Measurements from ENCODE around the gene C1QL2. TPM values are rescaled to one million over a fixed set of nuclear protein-coding genes. Genes with fewer than 3 reads are reported as not detected.

Gene C1QL2
- total RNA-seq, 3 donors from 2014 or later (not counting 1 experiment from before 2014, with no cell fraction given), result not detected

- no peak overlapping the region for H3K27ac Mint-ChIP-seq
- DNase-seq (no peak), ATAC-seq (no peak)
- H3K27ac ChIP-seq (ENCODE audit: low read length), result no peak overlapping the region
- no peak overlapping the region for H3K4me3 Mint-ChIP-seq
- H3K9me3 ChIP-seq (ENCODE audit: control insufficient read depth, insufficient read depth, low read length), result no peaks in the 10 kb centered on the region
- WGBS (ENCODE audit: insufficient coverage), result 84% methylated on average over 13 of the region's 13 CpGs
- H3K9me3 Mint-ChIP-seq, result no peaks in the 10 kb centered on the region
- H3K27me3 ChIP-seq (ENCODE audit: control insufficient read depth, insufficient read depth, low read length), result no peaks in the 10 kb centered on the region
- peaks cover 0 to 6% of the 10 kb centered on the region in 2 donors for H3K4me1 Mint-ChIP-seq
- no peak overlapping the region for H3K4me3 ChIP-seq (ENCODE audit: low read length)
- intact Hi-C loops (cut with micrococcal nuclease), result no loop called here
- no peaks in the 10 kb centered on the region for H3K4me1 ChIP-seq (ENCODE audit: control insufficient read depth, insufficient read depth, low read length)
- no peak for TF ChIP-seq CTCF (IDR thresholded peaks at IDR 0.05)
- no peaks in the 10 kb centered on the region for H3K36me3 ChIP-seq (ENCODE audit: control insufficient read depth, insufficient read depth, low read length)
- peaks cover 6 to 7% of the 10 kb centered on the region in 2 donors for H3K27me3 Mint-ChIP-seq (ENCODE audit: low read depth in 2 of 2)
- no peaks in the 10 kb centered on the region for H3K36me3 Mint-ChIP-seq
Measured at GRCh38 chr2:119205001-119205706, 46.6 kb upstream of the C1QL2 start.

GRCh38 chr2:119204525-119204924, 46.0 kb upstream of the C1QL2 start:
- Histone ChIP-seq H3K27me3 (ENCODE audit: control insufficient read depth, insufficient read depth, low read length) (no peaks in the 10 kb centered on the region), H3K4me1 (ENCODE audit: control insufficient read depth, insufficient read depth, low read length) (no peaks in the 10 kb centered on the region), H3K36me3 (ENCODE audit: control insufficient read depth, insufficient read depth, low read length) (no peaks in the 10 kb centered on the region), H3K9me3 (ENCODE audit: control insufficient read depth, insufficient read depth, low read length) (no peaks in the 10 kb centered on the region), H3K4me3 (ENCODE audit: low read length) (no peak overlapping the region), H3K27ac (ENCODE audit: low read length) (no peak overlapping the region)
- H3K27ac Mint-ChIP-seq, result no peak overlapping the region
- H3K36me3 Mint-ChIP-seq, result no peaks in the 10 kb centered on the region
- peaks cover 0 to 6% of the 10 kb centered on the region in 2 donors for H3K4me1 Mint-ChIP-seq
- no peak for TF ChIP-seq CTCF (IDR thresholded peaks at IDR 0.05)
- DNase-seq (no peak), ATAC-seq (no peak)
- peaks cover 4 to 7% of the 10 kb centered on the region in 2 donors for H3K27me3 Mint-ChIP-seq (ENCODE audit: low read depth in 2 of 2)
- H3K4me3 Mint-ChIP-seq, result no peak overlapping the region
- intact Hi-C loops (cut with micrococcal nuclease), result no loop called here
- no peaks in the 10 kb centered on the region for H3K9me3 Mint-ChIP-seq
- WGBS (ENCODE audit: insufficient coverage), result 85% methylated on average over 6 of the region's 6 CpGs

GRCh38 chr2:119202610-119203310, 44.2 kb upstream of the C1QL2 start:
- 73% methylated on average over 1 of the region's 1 CpG for WGBS (ENCODE audit: insufficient coverage)
- H3K27ac Mint-ChIP-seq, result no peak overlapping the region
- no peaks in the 10 kb centered on the region for H3K9me3 ChIP-seq (ENCODE audit: control insufficient read depth, insufficient read depth, low read length)
- H3K27me3 Mint-ChIP-seq (ENCODE audit: low read depth in 2 of 2), result peaks cover 12 to 14% of the 10 kb centered on the region in 2 donors
- intact Hi-C loops (cut with micrococcal nuclease), result no loop called here
- H3K27me3 ChIP-seq (ENCODE audit: control insufficient read depth, insufficient read depth, low read length), result no peaks in the 10 kb centered on the region
- no peak overlapping the region for H3K4me3 Mint-ChIP-seq
- no peaks in the 10 kb centered on the region for H3K36me3 Mint-ChIP-seq
- no peak for ATAC-seq
- no peak for DNase-seq
- no peak overlapping the region for H3K27ac ChIP-seq (ENCODE audit: low read length)
- no peaks in the 10 kb centered on the region for H3K4me1 ChIP-seq (ENCODE audit: control insufficient read depth, insufficient read depth, low read length)
- peaks cover 0 to 6% of the 10 kb centered on the region in 2 donors for H3K4me1 Mint-ChIP-seq
- H3K9me3 Mint-ChIP-seq, result no peaks in the 10 kb centered on the region
- no peak overlapping the region for H3K4me3 ChIP-seq (ENCODE audit: low read length)
- TF ChIP-seq CTCF (IDR thresholded peaks at IDR 0.05), result no peak
- no peaks in the 10 kb centered on the region for H3K36me3 ChIP-seq (ENCODE audit: control insufficient read depth, insufficient read depth, low read length)

Data from natural killer cell (primary cell).